Panc1 (cell line): ENCODE results near the gene DCBLD2.

Experiments
- CTCF ChIP-seq: fragments of 450-650 bp; IDR thresholded peaks from 2 replicates; pipeline ENCODE4 v1.5.1; 2017; ENCODE audit warnings: mild to moderate bottlenecking
- POLR2AphosphoS5 ChIP-seq: IDR thresholded peaks from 2 replicates; pipeline ENCODE4 v1.6.1; 2012; ENCODE audit warnings: mild to moderate bottlenecking, low read depth, low read length, moderate library complexity
- REST ChIP-seq, 2 experiments: IDR thresholded peaks; 2 replicates each; pipeline ENCODE4 v1.6.1; 2011 to 2012; ENCODE audit warnings: low read depth in 2 of 2, control low read depth in 1 of 2, low read length in 1 of 2, mild to moderate bottlenecking in 1 of 2, moderate library complexity in 1 of 2; ENCODE audit not compliant: insufficient read depth in 1 of 2

- no peak for TF ChIP-seq CTCF
- TF ChIP-seq REST (IDR thresholded peaks at IDR 0.05; ENCODE audit: insufficient read depth in 1 of 2, low read depth in 2 of 2, low read length in 1 of 2), result no peak
- no peak for TF ChIP-seq POLR2AphosphoS5
Measured at GRCh38 chr3:98886525-98886924, 15.0 kb downstream of the DCBLD2 start.
